A549 (cell line): ENCODE data around the gene TMCO4. TPM values are rescaled to one million over a fixed set of nuclear protein-coding genes. Genes with fewer than 3 reads are reported as not detected.

ENCODE experiments used
- ATAC-seq, 2 experiments: fragments of 200-7000 bp in 1 of 2; fragments of >200 bp in 1 of 2; cut with Nextera tagmentation in 1 of 2; cut with Tn5 transposase in 1 of 2; 3 replicates each; pipeline versions ENCODE4 v1.8.0 to v1.9.1; 2018 to 2020; ENCODE audit warnings: mild to moderate bottlenecking in 1 of 2, moderate library complexity in 1 of 2
- CTCF ChIA-PET: fragments of 300-600 bp; sonication (Branson Sonifier 250); formaldehyde crosslinking; extraction: SDS; loops from one replicate; lab custom pipeline; 2021; ENCODE audit warnings: antibody characterized with exemption, inconsistent platforms; lab: Yijun Ruan, JAX
- POLR2A ChIA-PET: fragments of 350-600 bp; formaldehyde crosslinking; extraction: SDS; loops from one replicate; lab custom pipeline; 2021; ENCODE audit warnings: antibody characterized with exemption, inconsistent platforms; lab: Yijun Ruan, JAX
- DNase-seq, 2 experiments: peaks; one replicate each; pipeline versions ENCODE4 v3.0.0 to v3.0.0-alpha.2; 2011 to 2016; ENCODE audit warnings: low read depth in 1 of 2, low spot score in 1 of 2
- FAIRE-seq: peaks from 2 replicates; lab custom pipeline; 2011; peaks lifted over from hg19 to GRCh38; lab: Jason Lieb, UNC
- H3K27ac ChIP-seq, 2 experiments: fragments of >200 bp; sonication (Bioruptor Twin); formaldehyde crosslinking; 3 replicates each; pipeline ENCODE4 v1.5.1; 2016 to 2017
- H3K4me1 ChIP-seq: fragments of >200 bp; sonication (Bioruptor Twin); formaldehyde crosslinking; 3 replicates; pipeline ENCODE4 v1.6.1; 2016
- H3K4me2 ChIP-seq: fragments of >200 bp; sonication (Bioruptor Twin); formaldehyde crosslinking; 3 replicates; pipeline ENCODE4 v1.6.1; 2016
- H3K4me3 ChIP-seq: fragments of >200 bp; sonication (Bioruptor Twin); formaldehyde crosslinking; 3 replicates; pipeline ENCODE4 v1.5.1; 2016
- H3K9me3 ChIP-seq: fragments of >200 bp; sonication (Bioruptor Twin); formaldehyde crosslinking; 3 replicates; pipeline ENCODE4 v1.6.1; 2016
- CBX8 ChIP-seq: fragments of 200-600 bp; sonication (generic); IDR thresholded peaks from 2 replicates; pipeline ENCODE4 v1.6.1; 2016
- CHD2 ChIP-seq: fragments of 150-350 bp; IDR thresholded peaks from 2 replicates; pipeline ENCODE4 v1.6.1; 2014; ENCODE audit warnings: low read length; ENCODE audit not compliant: partially characterized antibody
- EHF ChIP-seq: fragments of 250-450 bp; sonication (Bioruptor Pico); IDR thresholded peaks from 2 replicates; pipeline ENCODE4 v1.5.0; 2020; ENCODE audit warnings: mild to moderate bottlenecking
- FOSB ChIP-seq: fragments of 250-450 bp; sonication (Bioruptor Pico); IDR thresholded peaks from 2 replicates; pipeline ENCODE4 v1.5.0; 2020; ENCODE audit warnings: mild to moderate bottlenecking, moderate library complexity
- FOSL2 ChIP-seq, 2 experiments: fragments of 450-650 bp in 1 of 2; fragments of >200 bp in 1 of 2; sonication (Bioruptor Twin) in 1 of 2; formaldehyde crosslinking; IDR thresholded peaks; 2 replicates each; pipeline versions ENCODE4 v1.5.0 to v1.6.1; 2016 to 2020; ENCODE audit warnings: mild to moderate bottlenecking in 1 of 2, moderate library complexity in 1 of 2
- HEYL ChIP-seq: fragments of 250-450 bp; sonication (Bioruptor Pico); IDR thresholded peaks from 2 replicates; pipeline ENCODE4 v1.8.0; 2021; ENCODE audit warnings: mild to moderate bottlenecking, moderate library complexity
- HOXA7 ChIP-seq: fragments of 250-450 bp; sonication (Bioruptor Pico); IDR thresholded peaks from 2 replicates; pipeline ENCODE4 v1.5.0; 2020; ENCODE audit warnings: mild to moderate bottlenecking, moderate library complexity
- JUNB ChIP-seq: fragments of >200 bp; sonication (Bioruptor Twin); formaldehyde crosslinking; IDR thresholded peaks from 2 replicates; pipeline ENCODE4 v1.6.1; 2016
- MAFK ChIP-seq: fragments of 450-650 bp; IDR thresholded peaks from 2 replicates; pipeline ENCODE4 v1.6.1; 2014; ENCODE audit not compliant: partially characterized antibody
- MAX ChIP-seq: IDR thresholded peaks from 2 replicates; pipeline ENCODE4 v1.6.1; 2012
- NFE2L2 ChIP-seq: fragments of 150-350 bp; conservative IDR thresholded peaks from 2 replicates; pipeline ENCODE4 v1.6.1; 2014; ENCODE audit warnings: low read length
- NPAS2 ChIP-seq: fragments of 250-450 bp; sonication (Bioruptor Pico); IDR thresholded peaks from 2 replicates; pipeline ENCODE4 v1.8.0; 2022; ENCODE audit warnings: mild to moderate bottlenecking, moderate library complexity, borderline replicate concordance
- NR3C1 ChIP-seq: fragments of >200 bp; sonication (Bioruptor Twin); formaldehyde crosslinking; IDR thresholded peaks from 3 replicates; pipeline ENCODE4 v1.6.1; 2017
- PBX3 ChIP-seq: IDR thresholded peaks from 2 replicates; pipeline ENCODE4 v1.6.1; 2012
- RAD21 ChIP-seq, 2 experiments: fragments of >200 bp in 1 of 2; sonication (Bioruptor Twin) in 1 of 2; formaldehyde crosslinking in 1 of 2; IDR thresholded peaks in 1 of 2; conservative IDR thresholded peaks in 1 of 2; 2 replicates in 1 of 2; 3 replicates in 1 of 2; pipeline ENCODE4 v1.6.1; 2012 to 2018; ENCODE audit warnings: inconsistent platforms in 1 of 2
- REST ChIP-seq: fragments of 200-600 bp; sonication (generic); IDR thresholded peaks from 2 replicates; pipeline ENCODE4 v1.6.1; 2016; ENCODE audit warnings: antibody characterized with exemption, mild to moderate bottlenecking, moderate library complexity
- RFX5 ChIP-seq: fragments of 450-650 bp; IDR thresholded peaks from 2 replicates; pipeline ENCODE4 v1.7.1; 2014; ENCODE audit warnings: antibody characterized with exemption, mild to moderate bottlenecking, moderate library complexity
- SMC3 ChIP-seq: fragments of >200 bp; sonication (Bioruptor Twin); formaldehyde crosslinking; IDR thresholded peaks from 3 replicates; pipeline ENCODE4 v1.6.1; 2018; ENCODE audit warnings: inconsistent platforms
- TFCP2L1 ChIP-seq: fragments of 250-450 bp; sonication (Bioruptor Pico); IDR thresholded peaks from 2 replicates; pipeline ENCODE4 v1.5.0; 2021; ENCODE audit warnings: mild to moderate bottlenecking
- TP53 ChIP-seq: fragments of 250-450 bp; sonication (Bioruptor Pico); IDR thresholded peaks from 2 replicates; pipeline ENCODE4 v1.5.0; 2021; ENCODE audit warnings: mild to moderate bottlenecking, moderate library complexity
- USF2 ChIP-seq: fragments of 450-650 bp; IDR thresholded peaks from 2 replicates; pipeline ENCODE4 v1.6.1; 2014; ENCODE audit warnings: antibody characterized with exemption
- ZFP36 ChIP-seq: fragments of 450-650 bp; IDR thresholded peaks from 2 replicates; pipeline ENCODE4 v1.6.1; 2014; ENCODE audit warnings: borderline replicate concordance; ENCODE audit not compliant: partially characterized antibody
- WGBS: methylation state at CpG from one replicate; pipeline ENCODE4 v1.1.6; 2017; ENCODE audit errors: missing lambda C conversion rate; 5-methylcytosine and 5-hydroxymethylcytosine counted together
- polyA plus RNA-seq, 4 experiments: library from polyadenylated mRNA; depleted of rRNA in 3 of 4; stranded (reverse); fragments of >200 nt; fragmentation: RNase III in 1 of 4; extraction: RNeasy Plus Mini Kit Qiagen cat#74134 plus additional on column Dnase treatment in 1 of 4; gene quantifications; 2 replicates in 3 of 4; 3 replicates in 1 of 4; pipeline ENCODE4 v1.2.3, GENCODE V29; 2011 to 2017

TMCO4 gene
- polyA plus RNA-seq, 2 of the 4 experiments (the other 2 are of a cell fraction), result 4.0 to 4.6 TPM

GRCh38 chr1:19786988-19787423 lies 12.7 kb downstream of the TMCO4 start:
- Histone ChIP-seq H3K27ac (no peak overlapping the region), H3K4me2 (no peak overlapping the region)
- POLR2A ChIA-PET, result no interaction called here
- no peak for FAIRE-seq
- TF ChIP-seq MAFK (no peak), HOXA7 (CRISPR knock-in tag) (no peak), CHD2 (no peak), EHF (CRISPR knock-in tag) (no peak), NFE2L2 (no peak), TFCP2L1 (CRISPR knock-in tag) (no peak), MAX (no peak), NR3C1 (no peak), RAD21 (conservative IDR thresholded peaks at IDR 0.05 in 1 of 2, IDR thresholded peaks at IDR 0.05 in 1 of 2) (no peak)
- TF ChIP-seq, all 56 proteins: peak for 0
- Histone ChIP-seq H3K9me3 (no peaks in the 10 kb centered on the region), H3K4me1 (no peaks in the 10 kb centered on the region), H3K4me3 (no peak overlapping the region)
- WGBS, result 79% methylated on average over 9 of the region's 9 CpGs
- DNase-seq (no peak), ATAC-seq (no peak)
- CTCF ChIA-PET, result interaction anchor here (1.1 to 1.5 kb wide), 4 partner anchors 11 to 71 kb away, joined by 3 read pairs; no protein-coding TSS in a partner anchor

- Histone ChIP-seq H3K4me1 (no peaks in the 10 kb centered on the region), H3K27ac (no peak overlapping the region), H3K4me3 (no peak overlapping the region), H3K9me3 (no peaks in the 10 kb centered on the region), H3K4me2 (no peak overlapping the region)
- no peak for DNase-seq
- ChIA-PET CTCF (interaction anchor here (0.7 to 1.2 kb wide), 3 partner anchors 21 to 70 kb away, joined by 3 read pairs; no protein-coding TSS in a partner anchor), POLR2A (no interaction called here)
- no peak for TF ChIP-seq CBX8
- no peak for TF ChIP-seq JUNB
- no peak for TF ChIP-seq FOSB (CRISPR knock-in tag)
- TF ChIP-seq TFCP2L1 (CRISPR knock-in tag), result no peak
- TF ChIP-seq ZFP36, result no peak
- TF ChIP-seq PBX3, result no peak
- TF ChIP-seq RFX5, result no peak
- no peak for TF ChIP-seq SMC3
- TF ChIP-seq TP53 (CRISPR knock-in tag), result no peak
- TF ChIP-seq FOSL2 (IDR thresholded peaks at IDR 0.05), result no peak
- TF ChIP-seq FOSL2 (CRISPR knock-in tag; IDR thresholded peaks at IDR 0.05), result no peak
- no peak for TF ChIP-seq RAD21 (conservative IDR thresholded peaks at IDR 0.05 in 1 of 2, IDR thresholded peaks at IDR 0.05 in 1 of 2)
- TF ChIP-seq NFE2L2, result no peak
- no peak for TF ChIP-seq MAFK
- no peak for TF ChIP-seq HEYL
- TF ChIP-seq NPAS2 (CRISPR knock-in tag), result no peak
- no peak for TF ChIP-seq USF2
- TF ChIP-seq REST, result no peak
- ATAC-seq, result no peak
- FAIRE-seq, result no peak
- 72% methylated on average over 4 of the region's 4 CpGs for WGBS
Measured at GRCh38 chr1:19785660-19786059, 14.1 kb downstream of the TMCO4 start.
